RWPE2 (cell line): ENCODE data around the gene LIPE.

Source experiments
- ATAC-seq: fragments of 200-7000 bp; cut with Tn5 transposase; 3 replicates; pipeline ENCODE4 v1.9.1; 2021; ENCODE audit warnings: low read depth
- DNase-seq: peaks from one replicate; pipeline ENCODE4 v3.0.0-alpha.2; 2020; ENCODE audit warnings: low spot score
- H3K27ac ChIP-seq: fragments of 450-650 bp; 2 replicates; pipeline ENCODE4 v1.5.1; 2017; ENCODE audit warnings: mild to moderate bottlenecking; ENCODE audit not compliant: poor library complexity, severe bottlenecking
- H3K27me3 ChIP-seq: fragments of 250-450 bp; sonication (Bioruptor Pico); 2 replicates; pipeline ENCODE4 v1.5.1; 2021; ENCODE audit warnings: mild to moderate bottlenecking, moderate library complexity; ENCODE audit not compliant: insufficient read depth, poor library complexity, severe bottlenecking
- H3K36me3 ChIP-seq: fragments of 250-450 bp; sonication (Bioruptor Pico); 2 replicates; pipeline ENCODE4 v1.5.1; 2020; ENCODE audit warnings: low read depth, mild to moderate bottlenecking, moderate library complexity
- H3K4me1 ChIP-seq: fragments of 250-450 bp; sonication (Bioruptor Pico); 2 replicates; pipeline ENCODE4 v1.5.1; 2021; ENCODE audit warnings: mild to moderate bottlenecking, moderate library complexity; ENCODE audit not compliant: insufficient read depth, poor library complexity, severe bottlenecking
- H3K4me3 ChIP-seq: fragments of 250-450 bp; sonication (Bioruptor Pico); 2 replicates; pipeline ENCODE4 v1.5.1; 2021; ENCODE audit warnings: mild to moderate bottlenecking, moderate library complexity; ENCODE audit not compliant: severe bottlenecking
- H3K9me3 ChIP-seq: fragments of 250-450 bp; sonication (Bioruptor Pico); 2 replicates; pipeline ENCODE4 v1.5.1; 2021; ENCODE audit warnings: mild to moderate bottlenecking, moderate library complexity; ENCODE audit not compliant: severe bottlenecking
- TF ChIP-seq, protein P1 (sequence below): fragments of 450-650 bp; IDR thresholded peaks from one replicate; pipeline ENCODE4 v1.5.1; 2017; ENCODE audit warnings: mild to moderate bottlenecking, moderate library complexity; ENCODE audit not compliant: poor library complexity, severe bottlenecking

LIPE gene

DNA sequence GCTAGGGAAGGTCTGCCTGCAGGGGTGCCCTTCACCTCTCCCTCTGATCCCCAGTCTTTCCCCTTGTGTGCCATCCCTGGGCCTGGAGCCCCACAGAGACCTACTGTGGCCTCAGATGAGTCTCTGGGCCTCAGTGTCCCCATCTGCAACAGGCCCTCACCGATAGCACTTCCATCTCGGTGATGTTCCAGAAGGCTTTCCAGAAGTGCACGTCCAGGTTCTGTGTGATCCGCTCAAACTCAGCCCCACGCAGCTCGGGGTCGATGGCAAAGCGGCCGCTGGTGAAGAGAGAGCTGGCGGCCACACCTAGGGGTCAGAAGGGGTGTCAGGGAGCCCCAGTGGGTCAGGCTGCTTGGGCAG is 19.4 kb downstream of the LIPE start:
- Histone ChIP-seq H3K4me1 (no peaks in the 10 kb centered on the region), H3K27me3 (no peaks in the 10 kb centered on the region), H3K27ac (no peak overlapping the region), H3K9me3 (no peaks in the 10 kb centered on the region), H3K36me3 (no peaks in the 10 kb centered on the region; the same call in 1 of the 2 replicates), H3K4me3 (no peak overlapping the region)
- TF ChIP-seq, protein P1, sequence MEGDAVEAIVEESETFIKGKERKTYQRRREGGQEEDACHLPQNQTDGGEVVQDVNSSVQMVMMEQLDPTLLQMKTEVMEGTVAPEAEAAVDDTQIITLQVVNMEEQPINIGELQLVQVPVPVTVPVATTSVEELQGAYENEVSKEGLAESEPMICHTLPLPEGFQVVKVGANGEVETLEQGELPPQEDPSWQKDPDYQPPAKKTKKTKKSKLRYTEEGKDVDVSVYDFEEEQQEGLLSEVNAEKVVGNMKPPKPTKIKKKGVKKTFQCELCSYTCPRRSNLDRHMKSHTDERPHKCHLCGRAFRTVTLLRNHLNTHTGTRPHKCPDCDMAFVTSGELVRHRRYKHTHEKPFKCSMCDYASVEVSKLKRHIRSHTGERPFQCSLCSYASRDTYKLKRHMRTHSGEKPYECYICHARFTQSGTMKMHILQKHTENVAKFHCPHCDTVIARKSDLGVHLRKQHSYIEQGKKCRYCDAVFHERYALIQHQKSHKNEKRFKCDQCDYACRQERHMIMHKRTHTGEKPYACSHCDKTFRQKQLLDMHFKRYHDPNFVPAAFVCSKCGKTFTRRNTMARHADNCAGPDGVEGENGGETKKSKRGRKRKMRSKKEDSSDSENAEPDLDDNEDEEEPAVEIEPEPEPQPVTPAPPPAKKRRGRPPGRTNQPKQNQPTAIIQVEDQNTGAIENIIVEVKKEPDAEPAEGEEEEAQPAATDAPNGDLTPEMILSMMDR: no peak
- no peak for ATAC-seq
- DNase-seq: no peak

DNA sequence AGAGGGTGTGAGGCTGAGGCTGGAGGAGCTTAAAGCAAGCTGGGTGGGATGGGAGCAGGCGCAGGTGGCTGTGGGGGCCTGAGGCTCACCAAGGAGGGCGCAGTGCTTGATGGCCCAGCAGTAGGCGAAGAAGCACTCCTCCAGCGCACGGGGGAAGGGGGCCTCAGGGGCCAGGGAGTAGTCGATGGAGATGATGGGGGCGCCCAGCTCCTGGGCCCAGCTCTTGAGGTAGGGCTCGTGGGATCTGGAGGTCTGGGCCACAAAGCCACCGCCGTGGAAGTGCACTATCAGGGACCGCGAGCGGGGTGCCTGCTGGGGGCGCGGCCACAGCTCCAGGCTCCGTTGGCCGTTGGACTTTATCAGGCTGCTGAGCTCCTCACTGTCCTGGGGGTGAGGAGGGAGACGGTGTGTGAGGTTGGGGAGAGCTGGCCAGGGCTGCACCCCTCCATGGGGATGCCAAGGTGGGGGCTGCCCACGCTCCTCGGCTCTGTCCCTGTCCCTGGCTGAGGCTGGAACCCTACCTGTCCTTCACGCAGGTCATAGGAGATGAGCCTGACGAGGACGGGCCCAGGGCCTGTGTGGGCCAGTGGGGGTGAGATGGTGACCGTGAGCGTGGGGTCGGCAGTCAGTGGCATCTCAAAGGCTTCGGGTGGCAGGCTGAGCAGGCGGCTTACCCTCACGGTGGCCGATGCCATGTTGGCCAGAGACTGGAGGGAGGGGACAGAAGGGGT is 19.9 kb downstream of the LIPE start:
- Histone ChIP-seq H3K36me3 (no peaks in the 10 kb centered on the region; the same call in 1 of the 2 replicates), H3K4me1 (no peaks in the 10 kb centered on the region), H3K4me3 (no peak overlapping the region), H3K9me3 (no peaks in the 10 kb centered on the region), H3K27ac (no peak overlapping the region), H3K27me3 (no peaks in the 10 kb centered on the region)
- no peak for DNase-seq
- TF ChIP-seq, protein P1: no peak
- ATAC-seq: no peak

DNA sequence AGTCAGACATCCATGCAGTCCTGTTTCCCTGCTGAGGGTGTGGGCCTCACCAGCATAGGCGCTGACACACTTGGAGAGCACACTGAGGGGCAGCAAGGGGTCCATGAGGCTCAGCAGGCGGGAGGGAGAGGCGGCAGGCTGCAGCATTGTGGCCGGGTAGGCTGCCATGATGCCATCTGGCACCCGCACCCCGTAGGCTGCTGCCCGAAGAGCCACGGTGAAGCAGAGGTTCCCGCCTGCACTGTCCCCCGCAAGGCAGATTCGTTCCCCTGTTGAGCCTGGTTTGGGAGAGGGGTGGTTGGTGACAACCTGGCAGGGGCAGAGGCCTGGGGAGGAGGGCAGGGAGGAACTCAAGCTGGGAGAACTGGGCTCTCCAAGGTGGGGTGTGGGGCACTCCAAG is 21.1 kb downstream of the LIPE start:
- Histone ChIP-seq H3K27ac (no peak overlapping the region), H3K36me3 (no peaks in the 10 kb centered on the region; the same call in 1 of the 2 replicates), H3K27me3 (no peaks in the 10 kb centered on the region), H3K4me3 (no peak overlapping the region), H3K9me3 (no peaks in the 10 kb centered on the region), H3K4me1 (no peaks in the 10 kb centered on the region)
- no peak for ATAC-seq
- DNase-seq: no peak
- TF ChIP-seq, protein P1: no peak

DNA sequence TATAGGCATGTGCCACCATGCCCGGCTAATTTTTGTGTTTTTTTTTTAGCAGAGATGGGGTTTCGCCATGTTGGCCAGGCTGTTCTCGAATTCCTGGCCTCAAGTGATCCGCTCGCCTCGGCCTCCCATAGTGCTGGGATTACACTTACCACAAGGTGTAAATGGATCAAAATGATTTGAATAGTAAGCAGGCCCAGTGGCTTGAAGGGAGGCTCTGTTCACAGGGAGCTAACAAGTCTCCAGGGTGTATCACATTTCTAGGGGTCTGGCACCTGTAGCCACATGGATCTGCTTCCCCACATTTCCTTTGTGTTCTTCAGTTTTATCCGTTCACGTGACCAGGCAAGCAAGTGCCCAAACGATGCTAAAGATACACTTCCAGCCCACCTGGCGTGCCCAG is 23.6 kb downstream of the LIPE start:
- ATAC-seq (no peak), DNase-seq (no peak)
- Histone ChIP-seq H3K27ac (no peak overlapping the region), H3K27me3 (no peaks in the 10 kb centered on the region), H3K4me3 (no peak overlapping the region), H3K9me3 (no peaks in the 10 kb centered on the region), H3K4me1 (no peaks in the 10 kb centered on the region), H3K36me3 (no peaks in the 10 kb centered on the region; the same call in 1 of the 2 replicates)
- TF ChIP-seq, protein P1: no peak
